Chondrocyte (in vitro differentiated cells): ENCODE data around the gene CINP. TPM values are rescaled to one million over a fixed set of nuclear protein-coding genes. Genes with fewer than 3 reads are reported as not detected.
A peak's percentile ranks its signal among the peaks of the same experiment; 100 is the strongest.

Experiments
- DNase-seq: peaks from one replicate; pipeline ENCODE4 v3.0.0; 2021; ENCODE audit warnings: mixed read lengths, low spot score
- H3K27ac Mint-ChIP-seq: one replicate; pipeline ENCODE4 v1.8.0; 2021; ENCODE audit warnings: mild to moderate bottlenecking, moderate library complexity, mixed read lengths; ENCODE audit not compliant: unreplicated experiment
- H3K27me3 Mint-ChIP-seq: 2 replicates; pipeline ENCODE4 v1.8.0; 2021; ENCODE audit warnings: low read depth, mixed read lengths
- H3K36me3 Mint-ChIP-seq: 2 replicates; pipeline ENCODE4 v1.8.0; 2021; ENCODE audit warnings: low read depth, mixed read lengths
- H3K4me1 Mint-ChIP-seq: 2 replicates; pipeline ENCODE4 v1.8.0; 2021; ENCODE audit warnings: low read depth, mild to moderate bottlenecking, mixed read lengths
- H3K4me3 Mint-ChIP-seq: one replicate; pipeline ENCODE4 v1.8.0; 2021; ENCODE audit warnings: mild to moderate bottlenecking, moderate library complexity, mixed read lengths; ENCODE audit not compliant: unreplicated experiment
- H3K9me3 Mint-ChIP-seq: 2 replicates; pipeline ENCODE4 v1.8.0; 2021; ENCODE audit warnings: low read depth, mixed read lengths
- CTCF ChIP-seq: fragments of 200-600 bp; sonication (generic); IDR thresholded peaks from 2 replicates; pipeline ENCODE4 v1.5.0; 2021; ENCODE audit warnings: antibody characterized with exemption, mild to moderate bottlenecking, moderate library complexity
- total RNA-seq: library from RNA; stranded (reverse); gene quantifications from 3 replicates; pipeline ENCODE4 v1.2.1, GENCODE V29; 2021

CINP gene
- total RNA-seq, 1 donor from 2014 or later = 26.8 TPM

GRCh38 chr14:102394717-102395375 lies 32.2 kb upstream of the CINP start:
- H3K4me1 Mint-ChIP-seq = peaks cover 9% of the 10 kb centered on the region
- H3K27ac Mint-ChIP-seq = no peak overlapping the region
- no peak for DNase-seq
- peaks cover 15% of the 10 kb centered on the region for H3K9me3 Mint-ChIP-seq
- no peak overlapping the region for H3K4me3 Mint-ChIP-seq
- peaks cover 19% of the 10 kb centered on the region for H3K36me3 Mint-ChIP-seq
- H3K27me3 Mint-ChIP-seq = no peaks in the 10 kb centered on the region
- no peak for TF ChIP-seq CTCF

GRCh38 chr14:102392506-102392905 lies 29.8 kb upstream of the CINP start:
- Mint-ChIP-seq H3K9me3 (peaks cover 3% of the 10 kb centered on the region), H3K4me1 (peaks cover 15% of the 10 kb centered on the region), H3K27ac (no peak overlapping the region), H3K36me3 (peaks cover 10% of the 10 kb centered on the region), H3K27me3 (no peaks in the 10 kb centered on the region), H3K4me3 (no peak overlapping the region)
- TF ChIP-seq CTCF = no peak
- DNase-seq = no peak

- H3K9me3 Mint-ChIP-seq = peaks cover 3% of the 10 kb centered on the region
- no peak for TF ChIP-seq CTCF
- peaks cover 7% of the 10 kb centered on the region for H3K36me3 Mint-ChIP-seq
- no peak overlapping the region for H3K4me3 Mint-ChIP-seq
- H3K27ac Mint-ChIP-seq = peak overlapping the region; percentile 65
- no peaks in the 10 kb centered on the region for H3K27me3 Mint-ChIP-seq
- peaks cover 15% of the 10 kb centered on the region for H3K4me1 Mint-ChIP-seq
- DNase-seq = no peak
These were observed 27.6 kb upstream of the CINP start for GRCh38 chr14:102390064-102390855.

- H3K27ac Mint-ChIP-seq = no peak overlapping the region
- H3K27me3 Mint-ChIP-seq = no peaks in the 10 kb centered on the region
- TF ChIP-seq CTCF = no peak
- no peak overlapping the region for H3K4me3 Mint-ChIP-seq
- peaks cover 4% of the 10 kb centered on the region for H3K36me3 Mint-ChIP-seq
- DNase-seq = no peak
- peaks cover 3% of the 10 kb centered on the region for H3K9me3 Mint-ChIP-seq
- H3K4me1 Mint-ChIP-seq = peaks cover 15% of the 10 kb centered on the region
These were observed 26.6 kb upstream of the CINP start for GRCh38 chr14:102389246-102389645.

- no peaks in the 10 kb centered on the region for H3K9me3 Mint-ChIP-seq
- no peak for TF ChIP-seq CTCF
- no peak overlapping the region for H3K4me3 Mint-ChIP-seq
- H3K4me1 Mint-ChIP-seq = peaks cover 13% of the 10 kb centered on the region
- no peak for DNase-seq
- no peak overlapping the region for H3K27ac Mint-ChIP-seq
- H3K27me3 Mint-ChIP-seq = no peaks in the 10 kb centered on the region
- peaks cover 3% of the 10 kb centered on the region for H3K36me3 Mint-ChIP-seq
These were observed 24.4 kb upstream of the CINP start for GRCh38 chr14:102387086-102387485.
